ENCODE results near the gene RAB6B. TPM values are rescaled to one million over a fixed set of nuclear protein-coding genes. Genes with fewer than 3 reads are reported as not detected.
A peak's percentile ranks its signal among the peaks of the same experiment; 100 is the strongest.

RAB6B gene
- total and polyA plus RNA-seq, 2 of the 8 experiments (the other 6 are each of a cell fraction or from before 2014, with no cell fraction given) = 7.9 to 15.6 TPM

- TF ChIP-seq, protein P1, sequence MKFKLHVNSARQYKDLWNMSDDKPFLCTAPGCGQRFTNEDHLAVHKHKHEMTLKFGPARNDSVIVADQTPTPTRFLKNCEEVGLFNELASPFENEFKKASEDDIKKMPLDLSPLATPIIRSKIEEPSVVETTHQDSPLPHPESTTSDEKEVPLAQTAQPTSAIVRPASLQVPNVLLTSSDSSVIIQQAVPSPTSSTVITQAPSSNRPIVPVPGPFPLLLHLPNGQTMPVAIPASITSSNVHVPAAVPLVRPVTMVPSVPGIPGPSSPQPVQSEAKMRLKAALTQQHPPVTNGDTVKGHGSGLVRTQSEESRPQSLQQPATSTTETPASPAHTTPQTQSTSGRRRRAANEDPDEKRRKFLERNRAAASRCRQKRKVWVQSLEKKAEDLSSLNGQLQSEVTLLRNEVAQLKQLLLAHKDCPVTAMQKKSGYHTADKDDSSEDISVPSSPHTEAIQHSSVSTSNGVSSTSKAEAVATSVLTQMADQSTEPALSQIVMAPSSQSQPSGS (IDR thresholded peaks at IDR 0.05; ENCODE audit: low read length) = peak; percentile 60; the same call in 1 of the 2 replicates
- TF ChIP-seq TBP (IDR thresholded peaks at IDR 0.05; ENCODE audit: low read depth, low read length) (no peak), CTCF (IDR thresholded peaks at IDR 0.05; ENCODE audit: control extremely low read depth in 1 of 3, insufficient read depth in 1 of 3, low read depth in 1 of 3, low read length in 3 of 3) (peak in 2 of 3 experiments; percentile 35 to 58; a peak in 2 of 4 replicates)
Observed at GRCh38 chr3:133821767-133822638, 73.7 kb downstream of the RAB6B start (continued).

Data from H1 (cell line).